ENCODE results near the gene PRICKLE3.

PRICKLE3 gene

GRCh38 chrX:49191574-49192011, 5.4 kb upstream of the PRICKLE3 start:
- peak overlapping the region; percentile 91 for H3K9ac ChIP-seq (ENCODE audit: low read length)
- no peak for DNase-seq (ENCODE audit: low read depth)
- no peaks in the 10 kb centered on the region for H3K36me3 ChIP-seq (ENCODE audit: control insufficient read depth, insufficient read depth, low read length, severe bottlenecking)
- H3K4me3 ChIP-seq (ENCODE audit: low read length): peak overlapping the region; percentile 84
- no peaks in the 10 kb centered on the region for H3K27me3 ChIP-seq (replicated peaks; ENCODE audit: control insufficient read depth, insufficient read depth, low read length)
- peaks cover 2% of the 10 kb centered on the region for H3K4me1 ChIP-seq (ENCODE audit: control insufficient read depth, insufficient read depth, low read length)
- H3K9me3 ChIP-seq (ENCODE audit: control insufficient read depth, low read length): no peaks in the 10 kb centered on the region

DNA sequence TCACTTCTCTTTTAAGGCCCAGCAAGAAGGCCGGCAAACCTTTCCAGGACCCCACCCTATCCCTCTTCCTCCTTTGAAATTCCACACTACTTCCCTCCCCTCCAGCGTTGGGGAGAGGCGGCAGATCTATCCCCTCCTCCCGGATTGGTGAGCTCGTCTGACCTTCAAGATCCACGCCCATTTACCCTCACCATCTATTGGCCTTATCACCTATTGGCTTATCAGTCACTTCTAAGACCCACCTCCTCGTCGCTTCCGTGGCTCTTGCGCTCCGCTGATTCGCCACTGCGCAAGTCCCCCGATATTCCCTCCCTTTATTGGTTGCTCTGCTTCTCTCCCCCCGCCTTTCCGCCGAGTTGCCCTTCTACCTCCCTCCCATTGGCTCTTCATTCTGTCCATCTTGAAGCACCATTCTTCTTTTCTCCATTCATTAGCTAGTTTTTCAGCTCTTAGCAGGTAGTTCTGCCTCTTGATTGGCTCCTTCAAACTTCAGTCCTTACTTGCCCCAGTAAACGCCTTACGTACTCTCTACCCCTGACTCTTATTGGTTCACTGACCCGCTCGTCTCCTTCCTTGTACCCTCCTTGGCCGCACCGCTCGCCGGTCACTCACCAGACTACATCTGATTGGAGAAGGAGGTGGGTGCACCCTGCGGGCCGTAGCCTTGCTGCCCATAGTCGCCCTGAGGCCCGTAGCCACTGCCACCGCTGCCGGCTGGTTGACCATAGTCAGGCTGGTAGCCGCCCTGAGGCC, 4.8 kb upstream of the PRICKLE3 start:
- no peaks in the 10 kb centered on the region for H3K27me3 ChIP-seq (replicated peaks; ENCODE audit: control insufficient read depth, insufficient read depth, low read length)
- no peaks in the 10 kb centered on the region for H3K36me3 ChIP-seq (ENCODE audit: control insufficient read depth, insufficient read depth, low read length, severe bottlenecking)
- H3K9ac ChIP-seq (ENCODE audit: low read length): peak overlapping the region; percentile 91
- peak; percentile 97 for DNase-seq (ENCODE audit: low read depth)
- H3K4me3 ChIP-seq (ENCODE audit: low read length): peak overlapping the region; percentile 84
- no peaks in the 10 kb centered on the region for H3K9me3 ChIP-seq (ENCODE audit: control insufficient read depth, low read length)
- peaks cover 2% of the 10 kb centered on the region for H3K4me1 ChIP-seq (ENCODE audit: control insufficient read depth, insufficient read depth, low read length)

GRCh38 chrX:49189606-49190005, 3.4 kb upstream of the PRICKLE3 start:
- peak overlapping the region; percentile 74 for H3K4me3 ChIP-seq (ENCODE audit: low read length)
- H3K27me3 ChIP-seq (replicated peaks; ENCODE audit: control insufficient read depth, insufficient read depth, low read length): no peaks in the 10 kb centered on the region
- peak overlapping the region; percentile 79 for H3K9ac ChIP-seq (ENCODE audit: low read length)
- H3K36me3 ChIP-seq (ENCODE audit: control insufficient read depth, insufficient read depth, low read length, severe bottlenecking): no peaks in the 10 kb centered on the region
- no peaks in the 10 kb centered on the region for H3K9me3 ChIP-seq (ENCODE audit: control insufficient read depth, low read length)
- no peak for DNase-seq (ENCODE audit: low read depth)
- H3K4me1 ChIP-seq (ENCODE audit: control insufficient read depth, insufficient read depth, low read length): peaks cover 8% of the 10 kb centered on the region

DNA sequence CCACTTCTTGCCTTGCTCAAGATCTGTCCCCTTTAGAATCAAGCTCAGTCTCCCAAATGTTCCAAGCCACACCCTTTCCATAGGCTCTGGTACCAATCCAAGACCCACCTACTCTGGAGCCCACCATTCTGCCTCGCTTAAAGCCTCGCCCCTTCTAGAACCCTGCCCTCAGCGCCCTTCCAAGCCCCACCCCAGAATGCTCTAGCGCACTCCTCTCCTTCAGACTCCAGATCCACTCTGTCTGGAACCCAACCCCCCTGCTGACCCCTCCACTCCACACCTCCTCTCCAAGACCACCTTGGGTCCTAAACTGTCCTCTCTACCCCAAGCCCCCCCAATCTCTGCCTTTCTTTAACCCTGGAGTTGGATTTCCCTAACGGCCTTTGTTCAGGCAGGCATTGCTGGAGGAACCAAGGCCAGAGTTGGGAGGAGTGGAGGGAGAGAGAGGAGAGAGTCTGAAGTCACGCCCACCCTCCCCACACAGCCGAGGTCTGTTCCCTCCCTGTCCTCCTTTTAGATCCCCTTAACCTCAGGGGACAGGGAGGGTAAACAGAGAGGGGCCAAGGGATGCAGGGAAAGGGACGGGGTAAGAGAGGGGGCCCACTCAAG, 2.4 kb upstream of the PRICKLE3 start:
- DNase-seq (ENCODE audit: low read depth): no peak
- H3K4me3 ChIP-seq (ENCODE audit: low read length): no peak overlapping the region
- no peak overlapping the region for H3K9ac ChIP-seq (ENCODE audit: low read length)
- H3K36me3 ChIP-seq (ENCODE audit: control insufficient read depth, insufficient read depth, low read length, severe bottlenecking): peaks cover 1% of the 10 kb centered on the region
- no peaks in the 10 kb centered on the region for H3K9me3 ChIP-seq (ENCODE audit: control insufficient read depth, low read length)
- H3K27me3 ChIP-seq (replicated peaks; ENCODE audit: control insufficient read depth, insufficient read depth, low read length): no peaks in the 10 kb centered on the region
- peaks cover 13% of the 10 kb centered on the region for H3K4me1 ChIP-seq (ENCODE audit: control insufficient read depth, insufficient read depth, low read length)

DNA sequence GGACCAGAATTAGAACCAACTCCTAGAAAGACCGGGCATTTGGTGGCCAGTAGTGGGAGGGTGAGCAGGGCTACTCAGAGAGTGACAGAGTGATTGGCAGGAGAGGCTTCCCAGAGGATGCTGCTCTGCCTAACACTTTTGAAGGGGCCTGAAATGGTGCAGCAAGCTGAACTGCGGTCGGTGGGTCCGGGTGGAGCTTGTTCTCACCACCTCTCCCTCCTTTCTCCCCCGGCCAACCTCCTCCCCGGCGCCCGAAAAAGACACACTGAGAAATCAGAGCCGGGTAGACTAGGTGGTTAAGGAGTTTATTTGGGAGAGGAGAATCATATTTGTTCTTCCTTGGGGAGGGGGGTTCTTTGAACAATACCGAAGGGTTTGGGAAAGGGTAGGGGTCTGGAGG, 1.4 kb upstream of the PRICKLE3 start:
- H3K9me3 ChIP-seq (ENCODE audit: control insufficient read depth, low read length): no peaks in the 10 kb centered on the region
- DNase-seq (ENCODE audit: low read depth): no peak
- no peak overlapping the region for H3K9ac ChIP-seq (ENCODE audit: low read length)
- H3K4me3 ChIP-seq (ENCODE audit: low read length): no peak overlapping the region
- H3K36me3 ChIP-seq (ENCODE audit: control insufficient read depth, insufficient read depth, low read length, severe bottlenecking): peaks cover 5% of the 10 kb centered on the region
- H3K4me1 ChIP-seq (ENCODE audit: control insufficient read depth, insufficient read depth, low read length): peaks cover 13% of the 10 kb centered on the region
- H3K27me3 ChIP-seq (replicated peaks; ENCODE audit: control insufficient read depth, insufficient read depth, low read length): no peaks in the 10 kb centered on the region

DNA sequence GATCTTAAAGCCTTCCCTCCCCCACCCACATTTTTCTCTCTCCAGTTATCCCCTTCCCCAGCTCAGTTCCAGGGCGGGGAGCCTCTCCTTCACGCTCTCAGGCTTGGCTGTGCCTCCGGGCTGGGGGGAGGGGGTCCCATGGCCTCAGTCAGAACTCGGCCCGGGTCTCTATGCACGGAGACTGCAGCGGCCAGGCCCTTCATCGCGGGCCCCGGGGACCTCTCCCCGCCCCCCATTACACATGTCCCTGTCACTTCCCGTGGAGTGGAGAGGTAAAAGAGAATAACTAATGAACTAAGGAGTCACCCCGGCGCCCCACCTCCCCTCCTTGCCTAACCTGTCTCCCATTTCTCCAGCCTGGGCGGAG, 838 bp upstream of the PRICKLE3 start:
- DNase-seq (ENCODE audit: low read depth): no peak
- H3K27me3 ChIP-seq (replicated peaks; ENCODE audit: control insufficient read depth, insufficient read depth, low read length): no peaks in the 10 kb centered on the region
- no peak overlapping the region for H3K4me3 ChIP-seq (ENCODE audit: low read length)
- peaks cover 13% of the 10 kb centered on the region for H3K4me1 ChIP-seq (ENCODE audit: control insufficient read depth, insufficient read depth, low read length)
- no peaks in the 10 kb centered on the region for H3K9me3 ChIP-seq (ENCODE audit: control insufficient read depth, low read length)
- H3K9ac ChIP-seq (ENCODE audit: low read length): no peak overlapping the region
- H3K36me3 ChIP-seq (ENCODE audit: control insufficient read depth, insufficient read depth, low read length, severe bottlenecking): peaks cover 5% of the 10 kb centered on the region

DNA sequence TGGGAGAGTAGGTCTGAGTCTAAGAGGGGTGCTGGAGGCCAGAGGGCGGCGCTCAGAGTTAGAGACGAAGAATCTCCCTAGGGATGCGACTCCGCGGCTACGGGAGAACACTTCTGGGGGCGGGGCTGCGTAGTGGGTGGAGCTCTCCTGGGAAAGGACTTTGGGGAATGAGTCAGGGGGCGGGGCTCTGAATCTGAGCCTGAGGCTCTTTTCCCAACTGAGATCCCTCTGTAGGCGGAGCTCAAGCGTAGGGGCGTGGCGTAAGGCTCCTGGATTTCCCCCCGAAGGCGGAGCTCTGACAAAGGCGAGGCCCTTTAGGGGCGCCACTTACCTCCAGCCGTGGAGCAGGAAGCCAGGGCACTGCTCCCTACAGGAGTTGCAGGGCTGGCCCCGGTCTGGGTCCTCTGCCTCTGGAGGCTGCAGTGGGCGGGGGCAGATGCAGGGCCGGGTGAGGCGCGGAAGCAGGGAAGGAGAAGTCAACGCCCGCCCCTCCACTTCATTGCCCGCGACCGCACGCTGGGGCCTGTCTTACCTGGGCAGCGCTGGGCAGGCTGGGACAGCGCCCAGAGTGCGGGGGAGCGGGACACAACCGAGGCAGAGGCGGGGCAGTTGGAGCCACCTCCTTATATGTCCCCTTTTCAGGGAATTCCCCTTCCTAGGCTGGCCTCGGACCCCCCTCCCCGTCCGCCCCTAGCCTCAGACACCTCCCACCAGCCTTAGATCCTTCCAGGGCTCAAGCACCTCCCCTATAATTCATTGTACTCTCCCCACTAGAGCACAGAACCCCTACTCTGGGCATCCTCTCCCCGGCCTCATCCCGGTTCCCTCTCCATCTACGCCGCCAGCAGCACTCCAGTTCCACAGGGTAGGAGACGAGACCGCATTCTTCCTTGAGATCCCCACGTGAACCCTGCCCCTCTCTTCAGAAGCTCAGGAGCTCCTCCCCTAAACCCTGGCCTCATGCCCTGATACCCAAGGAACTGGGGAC, 1.6 kb downstream of the PRICKLE3 start:
- H3K9ac ChIP-seq (ENCODE audit: low read length): peak overlapping the region; percentile 87
- no peaks in the 10 kb centered on the region for H3K9me3 ChIP-seq (ENCODE audit: control insufficient read depth, low read length)
- no peaks in the 10 kb centered on the region for H3K27me3 ChIP-seq (replicated peaks; ENCODE audit: control insufficient read depth, insufficient read depth, low read length)
- DNase-seq (ENCODE audit: low read depth): peak; percentile 94
- H3K36me3 ChIP-seq (ENCODE audit: control insufficient read depth, insufficient read depth, low read length, severe bottlenecking): peaks cover 5% of the 10 kb centered on the region
- H3K4me1 ChIP-seq (ENCODE audit: control insufficient read depth, insufficient read depth, low read length): peaks cover 10% of the 10 kb centered on the region
- H3K4me3 ChIP-seq (ENCODE audit: low read length): peak overlapping the region; percentile 83

GRCh38 chrX:49183701-49184281, 2.4 kb downstream of the PRICKLE3 start:
- Histone ChIP-seq H3K4me1 (ENCODE audit: control insufficient read depth, insufficient read depth, low read length) (peaks cover 10% of the 10 kb centered on the region), H3K9me3 (ENCODE audit: control insufficient read depth, low read length) (no peaks in the 10 kb centered on the region), H3K36me3 (ENCODE audit: control insufficient read depth, insufficient read depth, low read length, severe bottlenecking) (peaks cover 5% of the 10 kb centered on the region), H3K9ac (ENCODE audit: low read length) (no peak overlapping the region), H3K27me3 (replicated peaks; ENCODE audit: control insufficient read depth, insufficient read depth, low read length) (no peaks in the 10 kb centered on the region), H3K4me3 (ENCODE audit: low read length) (peak overlapping the region; percentile 83)
- no peak for DNase-seq (ENCODE audit: low read depth)

DNA sequence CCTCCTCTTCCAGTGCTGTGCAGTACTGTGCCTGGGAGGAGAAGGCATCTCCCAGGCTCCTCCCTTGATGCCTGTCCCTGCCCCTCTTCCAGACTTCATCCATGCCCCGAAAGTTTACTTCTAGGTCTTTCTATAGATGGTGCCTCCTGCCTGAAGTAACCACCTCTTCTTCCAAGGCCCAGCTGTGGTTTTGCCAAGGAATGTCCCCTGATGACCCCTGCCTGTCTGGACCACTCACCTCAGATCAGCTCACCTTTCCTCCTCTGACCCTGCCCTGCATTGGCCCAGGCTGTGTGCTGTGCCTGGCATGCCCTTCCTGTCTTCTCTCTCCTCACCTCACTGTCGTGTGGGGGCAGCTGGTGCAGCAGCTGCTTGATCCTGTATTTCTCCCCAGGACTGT, 6.8 kb downstream of the PRICKLE3 start:
- no peak overlapping the region for H3K9ac ChIP-seq (ENCODE audit: low read length)
- H3K9me3 ChIP-seq (ENCODE audit: control insufficient read depth, low read length): no peaks in the 10 kb centered on the region
- peaks cover 5% of the 10 kb centered on the region for H3K4me1 ChIP-seq (ENCODE audit: control insufficient read depth, insufficient read depth, low read length)
- no peak overlapping the region for H3K4me3 ChIP-seq (ENCODE audit: low read length)
- no peak for DNase-seq (ENCODE audit: low read depth)
- peaks cover 5% of the 10 kb centered on the region for H3K36me3 ChIP-seq (ENCODE audit: control insufficient read depth, insufficient read depth, low read length, severe bottlenecking)
- H3K27me3 ChIP-seq (replicated peaks; ENCODE audit: control insufficient read depth, insufficient read depth, low read length): no peaks in the 10 kb centered on the region

DNA sequence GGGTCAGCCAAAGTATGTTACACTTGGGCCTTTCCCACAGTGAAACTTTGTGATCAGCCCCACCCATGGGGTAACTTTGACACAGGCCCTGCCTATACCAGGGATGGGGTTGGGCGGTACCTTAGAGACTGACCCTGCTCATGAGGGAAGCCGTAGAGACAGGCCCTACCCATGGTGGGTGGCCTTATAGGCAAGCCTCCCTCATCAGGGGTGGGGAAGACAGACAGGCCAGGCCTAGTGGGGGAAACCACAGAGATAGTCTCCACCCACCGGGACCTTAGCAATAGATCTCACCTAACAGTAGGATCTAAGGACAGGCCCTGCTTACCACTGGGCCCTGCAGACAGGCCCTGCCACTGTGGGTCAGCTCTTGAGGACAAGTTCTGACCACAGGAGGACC, 7.6 kb downstream of the PRICKLE3 start:
- no peak for DNase-seq (ENCODE audit: low read depth)
- no peaks in the 10 kb centered on the region for H3K4me1 ChIP-seq (ENCODE audit: control insufficient read depth, insufficient read depth, low read length)
- H3K4me3 ChIP-seq (ENCODE audit: low read length): no peak overlapping the region
- H3K27me3 ChIP-seq (replicated peaks; ENCODE audit: control insufficient read depth, insufficient read depth, low read length): no peaks in the 10 kb centered on the region
- no peak overlapping the region for H3K9ac ChIP-seq (ENCODE audit: low read length)
- H3K9me3 ChIP-seq (ENCODE audit: control insufficient read depth, low read length): no peaks in the 10 kb centered on the region
- peaks cover 3% of the 10 kb centered on the region for H3K36me3 ChIP-seq (ENCODE audit: control insufficient read depth, insufficient read depth, low read length, severe bottlenecking)
